HG02870 (cell line): ENCODE data around the gene PRKAB1.
A peak's percentile ranks its signal among the peaks of the same experiment; 100 is the strongest.
"Not testable (repeated sequence)": the region's sequence is repeated elsewhere in the genome, so short reads cannot be mapped to it uniquely, and the experiment has no call there.

Experiments
- ATAC-seq: cut with Tn5 transposase; IDR thresholded peaks from one replicate; pipeline ENCODE4 v1.9.1; 2021; ENCODE audit warnings: mild to moderate bottlenecking, moderate library complexity; ENCODE audit not compliant: unreplicated experiment

Gene PRKAB1

DNA sequence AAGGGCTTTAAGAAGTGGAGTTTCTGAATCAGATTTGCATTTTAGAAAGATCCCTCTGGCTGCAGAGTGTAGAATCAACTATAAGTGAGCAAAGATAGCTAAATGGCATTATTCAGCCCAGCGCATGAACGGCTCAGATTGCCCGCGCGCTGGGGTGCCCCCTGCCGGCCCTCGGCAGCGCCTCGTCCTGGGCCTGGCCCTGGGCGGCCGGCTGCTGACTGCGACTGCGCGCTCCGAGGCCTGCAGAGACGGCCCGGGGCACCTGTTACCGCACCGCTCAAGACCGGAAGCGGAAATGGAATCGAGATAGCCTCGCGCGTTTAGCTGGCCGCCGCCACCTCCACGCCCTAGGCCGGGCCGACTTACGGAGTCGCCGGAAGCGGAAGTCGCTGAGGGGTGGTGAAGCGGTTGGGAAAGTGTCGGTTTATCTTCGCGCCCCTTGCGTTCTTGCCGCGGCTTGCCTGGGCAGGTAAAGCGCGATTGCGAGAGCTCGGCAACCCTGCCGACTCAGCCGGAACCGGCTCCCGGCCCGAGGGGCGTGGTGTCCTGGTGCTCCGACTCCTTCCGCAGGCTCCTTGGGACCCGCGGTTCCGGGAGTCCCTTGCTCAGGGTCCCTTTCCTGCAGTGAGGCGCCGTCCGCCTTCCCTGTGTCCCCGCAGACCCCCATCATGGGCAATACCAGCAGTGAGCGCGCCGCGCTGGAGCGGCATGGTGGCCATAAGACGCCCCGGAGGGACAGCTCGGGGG lies at the start of gene PRKAB1:
TSS of gene PRKAB1 (plus strand) at position 557 of the 747 bp plus-strand sequence. CDS start at position 669, 112 bp downstream.
- peak; percentile 92 for ATAC-seq

- ATAC-seq, result not testable (repeated sequence)
These were observed 49.5 kb upstream of the PRKAB1 start for GRCh38 chr12:119618328-119618896.

DNA sequence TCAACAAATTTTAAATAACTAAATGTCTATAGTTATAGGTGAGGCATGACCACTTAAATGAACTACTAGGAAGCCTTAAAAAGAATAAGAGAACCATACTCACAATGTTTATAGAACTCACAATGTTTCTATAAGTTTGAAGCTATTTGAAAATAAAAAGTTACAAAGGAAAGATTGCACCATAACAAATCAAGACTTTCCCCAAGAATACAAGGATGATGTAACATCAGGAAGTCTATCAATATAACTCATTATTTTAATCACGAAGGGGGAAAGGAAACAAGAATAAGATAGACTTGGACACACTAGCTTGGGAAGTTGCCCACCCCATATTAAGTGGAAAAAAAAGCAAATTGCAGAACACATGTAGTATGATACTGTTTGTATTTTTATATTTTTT lies 47.4 kb upstream of the PRKAB1 start:
- ATAC-seq, result no peak

- ATAC-seq, result no peak
These were observed 46.1 kb upstream of the PRKAB1 start for GRCh38 chr12:119621878-119622277.

GRCh38 chr12:119624966-119625365 lies 43.0 kb upstream of the PRKAB1 start:
- no peak for ATAC-seq

- ATAC-seq, result no peak
These were observed 40.8 kb upstream of the PRKAB1 start for GRCh38 chr12:119627019-119627643.

GRCh38 chr12:119627686-119628085 lies 40.2 kb upstream of the PRKAB1 start:
- ATAC-seq, result no peak

GRCh38 chr12:119630223-119630780 lies 37.6 kb upstream of the PRKAB1 start:
- no peak for ATAC-seq

DNA sequence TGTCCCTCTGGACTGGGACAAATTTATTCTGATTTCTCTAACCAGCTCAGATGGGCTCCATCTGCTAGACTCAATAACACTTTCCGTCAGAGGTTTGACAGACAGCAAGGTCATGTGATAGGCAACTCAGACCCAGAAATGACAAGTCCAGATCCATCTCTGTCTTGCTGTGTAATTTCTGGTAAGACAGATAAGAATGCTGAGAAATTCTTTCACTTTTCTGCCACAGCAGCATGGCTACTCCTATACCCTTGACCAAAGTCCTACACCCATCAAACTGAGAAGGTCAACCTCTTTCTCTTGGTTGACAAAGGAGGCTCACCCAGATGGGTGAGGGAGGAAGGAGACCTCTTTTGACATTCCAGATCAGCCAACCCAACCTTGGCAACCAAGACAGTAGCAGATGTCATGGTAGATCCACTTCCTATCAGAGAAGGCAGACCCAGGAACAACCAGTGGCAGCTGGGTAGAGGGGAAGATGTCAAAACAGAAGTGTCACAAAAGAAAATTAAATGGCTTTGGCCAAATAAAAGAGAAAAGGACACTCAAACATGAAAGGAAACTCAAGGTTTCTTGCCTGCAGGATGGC lies 36.9 kb upstream of the PRKAB1 start:
- ATAC-seq, result no peak

- ATAC-seq, result no peak
These were observed 35.8 kb upstream of the PRKAB1 start for GRCh38 chr12:119631930-119632678.

DNA sequence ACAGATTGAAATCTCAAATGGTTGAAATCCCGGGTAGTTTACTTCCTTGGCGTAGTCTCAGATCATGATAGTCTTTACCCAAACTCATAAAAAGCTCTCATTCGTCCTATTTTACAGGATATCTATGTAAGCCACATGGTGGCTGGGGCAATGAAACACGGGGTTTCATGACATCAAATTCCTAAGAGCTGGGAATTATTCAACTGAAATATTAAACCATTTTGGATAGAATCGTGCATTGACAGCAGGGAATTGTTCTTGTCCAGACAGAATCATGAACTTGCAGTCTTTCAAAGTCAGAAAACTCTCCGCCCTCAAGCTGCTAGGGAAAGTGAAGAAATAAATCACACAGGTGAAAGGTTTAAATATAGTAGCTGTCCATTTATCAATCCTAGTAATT lies 33.2 kb upstream of the PRKAB1 start:
- ATAC-seq, result no peak

- ATAC-seq, result no peak
These were observed 24.9 kb upstream of the PRKAB1 start for GRCh38 chr12:119642986-119643385.

DNA sequence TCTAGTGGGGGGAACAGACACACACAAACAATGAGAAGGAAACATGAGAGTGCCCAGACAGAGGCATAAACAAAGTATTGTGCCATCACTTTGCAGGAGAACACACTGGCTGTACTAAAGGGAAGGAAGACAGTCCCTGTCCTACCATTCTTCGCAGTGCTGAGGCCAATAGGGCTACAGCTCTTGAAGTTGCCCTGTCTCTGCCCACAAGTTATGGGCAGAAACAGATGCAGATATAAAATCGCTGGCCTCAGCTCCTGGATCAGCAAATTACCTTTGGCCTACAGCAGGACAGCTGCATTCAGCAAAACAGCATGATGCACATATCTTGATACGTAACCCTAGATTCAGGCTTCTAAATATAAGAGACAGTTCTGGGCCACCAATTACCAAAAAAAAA lies 23.0 kb upstream of the PRKAB1 start:
- no peak for ATAC-seq

GRCh38 chr12:119645535-119646059 lies 22.3 kb upstream of the PRKAB1 start:
- ATAC-seq, result no peak

DNA sequence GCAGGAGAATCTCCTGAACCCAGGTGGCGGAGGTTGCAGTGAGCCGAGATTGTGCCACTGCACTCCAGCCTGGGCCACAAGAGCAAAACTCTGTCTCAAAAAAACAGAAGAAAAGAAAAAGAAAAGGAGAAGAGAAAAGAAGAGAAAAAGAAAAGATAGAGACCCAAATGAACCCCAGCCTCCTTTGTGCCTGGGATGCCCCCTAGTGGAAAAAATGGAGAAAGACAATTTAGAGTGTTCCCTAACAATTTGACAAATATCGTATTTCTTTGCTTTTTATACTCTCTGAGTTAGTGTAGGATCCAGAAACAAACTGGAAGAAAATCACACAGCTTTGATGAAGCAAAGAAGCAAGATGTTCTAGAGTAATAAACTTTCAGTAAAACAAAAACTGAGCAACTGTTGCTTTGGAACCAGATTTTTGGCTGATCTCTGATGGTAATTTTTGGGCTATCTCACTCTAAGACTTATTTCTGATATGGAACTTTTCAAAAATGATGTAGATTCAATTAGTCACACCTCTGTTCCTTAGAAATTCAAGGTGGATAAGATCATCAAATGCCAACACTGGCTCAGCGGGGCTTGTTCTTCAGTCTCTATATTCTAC lies 18.6 kb upstream of the PRKAB1 start:
- no peak for ATAC-seq

- ATAC-seq, result no peak
These were observed 15.3 kb upstream of the PRKAB1 start for GRCh38 chr12:119652665-119653064.

DNA sequence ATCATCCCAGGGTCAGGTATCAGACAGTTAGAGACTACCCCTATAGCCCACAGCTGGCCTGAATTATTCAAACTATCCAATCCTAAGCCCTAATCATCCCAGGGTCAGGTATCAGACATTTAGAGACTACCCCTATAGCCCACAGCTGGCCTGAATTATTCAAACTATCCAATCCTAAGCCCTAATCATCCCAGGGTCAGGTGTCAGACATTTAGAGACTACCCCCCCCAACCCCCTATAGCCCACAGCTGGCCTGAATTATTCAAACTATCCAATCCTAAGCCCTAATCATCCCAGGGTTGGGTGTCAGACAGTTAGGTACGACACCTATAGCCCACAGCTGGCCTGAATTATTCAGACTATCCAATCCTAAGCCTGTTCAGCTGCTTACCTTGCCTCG lies 10.9 kb upstream of the PRKAB1 start:
- ATAC-seq, result not testable (repeated sequence)

DNA sequence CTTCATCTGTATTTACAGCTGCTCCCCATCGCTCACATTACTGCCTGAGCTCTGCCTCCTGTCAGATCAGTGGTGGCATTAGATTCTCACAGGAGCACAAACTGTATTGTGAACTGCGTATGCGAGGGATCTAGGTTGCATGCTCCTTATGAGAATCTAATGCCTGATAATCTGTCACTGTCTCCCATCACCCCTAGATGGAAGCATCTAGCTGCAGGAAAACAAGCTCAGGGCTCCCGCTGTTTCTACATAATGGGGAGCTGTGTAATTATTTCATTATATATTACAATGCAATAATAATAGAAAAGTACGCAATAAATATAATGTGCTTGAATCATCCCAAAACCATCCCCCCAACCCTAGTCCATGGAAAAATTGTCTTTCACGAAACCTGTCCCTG lies 9.8 kb upstream of the PRKAB1 start:
- ATAC-seq, result not testable (repeated sequence)

GRCh38 chr12:119659289-119659897 lies 8.5 kb upstream of the PRKAB1 start:
- no peak for ATAC-seq

DNA sequence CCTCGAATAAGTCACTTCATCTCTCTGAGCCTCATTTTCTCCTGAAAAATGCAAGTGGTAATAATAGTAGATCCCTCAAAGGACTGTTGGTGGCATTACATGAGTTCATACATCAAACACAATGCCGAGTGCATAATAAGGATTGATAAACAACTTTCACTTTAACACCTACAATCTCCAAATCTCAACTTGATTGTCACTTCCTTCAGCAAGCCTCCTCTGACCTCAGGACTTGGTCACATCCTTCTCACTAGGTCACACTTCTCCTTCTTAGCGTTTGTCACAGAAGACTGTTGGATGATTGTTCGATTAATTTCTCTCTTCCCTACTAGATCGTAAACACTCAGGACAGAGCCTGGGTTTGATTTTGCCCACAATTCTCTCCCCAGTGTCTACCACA lies 7.9 kb upstream of the PRKAB1 start:
- no peak for ATAC-seq
